NCI-H1092 treated with DMSO at 0.1 percent for 48 hours (cell line): ENCODE measurements around the gene GAB2.
"Not testable (repeated sequence)": the region's sequence is repeated elsewhere in the genome, so short reads cannot be mapped to it uniquely, and the experiment has no call there.

Experiments
- DNase-seq: peaks from one replicate; lab custom pipeline; 2025; lab: John Stamatoyannopoulos, UW

GAB2 gene

GRCh38 chr11:78365381-78365792 lies 52.2 kb downstream of the GAB2 start:
- DNase-seq = no peak

GRCh38 chr11:78364128-78364751 lies 53.4 kb downstream of the GAB2 start:
- no peak for DNase-seq

- DNase-seq = no peak
Observed at GRCh38 chr11:78363024-78363619, 54.5 kb downstream of the GAB2 start.

- no peak for DNase-seq
Observed at GRCh38 chr11:78361228-78361627, 56.4 kb downstream of the GAB2 start.

- no peak for DNase-seq
Observed at GRCh38 chr11:78359921-78360320, 57.7 kb downstream of the GAB2 start.

GRCh38 chr11:78357924-78358323 lies 59.7 kb downstream of the GAB2 start:
- not testable (repeated sequence) for DNase-seq

- DNase-seq = not testable (repeated sequence)
Observed at GRCh38 chr11:78357425-78357824, 60.2 kb downstream of the GAB2 start.

- DNase-seq = not testable (repeated sequence)
Observed at GRCh38 chr11:78355742-78356141, 61.9 kb downstream of the GAB2 start.

GRCh38 chr11:78355309-78355705 lies 62.3 kb downstream of the GAB2 start:
- DNase-seq = no peak

- DNase-seq = peak; percentile 90
Observed at GRCh38 chr11:78354408-78355308, 63.0 kb downstream of the GAB2 start.

GRCh38 chr11:78351979-78352841 lies 65.4 kb downstream of the GAB2 start:
- DNase-seq = no peak

GRCh38 chr11:78351193-78351592 lies 66.4 kb downstream of the GAB2 start:
- DNase-seq = peak; percentile 84

- DNase-seq = peak; percentile 70
Observed at GRCh38 chr11:78350646-78351165, 66.9 kb downstream of the GAB2 start.

GRCh38 chr11:78350091-78350645 lies 67.5 kb downstream of the GAB2 start:
- DNase-seq = peak; percentile 17

GRCh38 chr11:78349624-78350023 lies 68.0 kb downstream of the GAB2 start:
- no peak for DNase-seq

- no peak for DNase-seq
Observed at GRCh38 chr11:78349114-78349513, 68.5 kb downstream of the GAB2 start.

GRCh38 chr11:78347956-78348355 lies 69.7 kb downstream of the GAB2 start:
- DNase-seq = no peak

GRCh38 chr11:78346799-78347198 lies 70.8 kb downstream of the GAB2 start:
- DNase-seq = no peak

GRCh38 chr11:78345450-78345849 lies 72.2 kb downstream of the GAB2 start:
- no peak for DNase-seq

GRCh38 chr11:78344676-78345075 lies 72.9 kb downstream of the GAB2 start:
- no peak for DNase-seq

GRCh38 chr11:78344094-78344493 lies 73.5 kb downstream of the GAB2 start:
- DNase-seq = no peak
